Breast epithelium (tissue), 3 donors: ENCODE measurements around the gene TNS3.

Experiments
- POLR2A ChIP-seq: fragments of 450-650 bp; IDR thresholded peaks from one replicate; pipeline ENCODE4 v1.6.1; 2016; ENCODE audit warnings: antibody characterized with exemption, mild to moderate bottlenecking, moderate library complexity
- TF ChIP-seq, protein P1 (sequence below), 3 donors: fragments of 450-650 bp; IDR thresholded peaks; one replicate each; pipeline ENCODE4 v1.5.1; 2016 to 2017; ENCODE audit warnings: antibody characterized with exemption in 3 of 3, mild to moderate bottlenecking in 3 of 3, moderate library complexity in 3 of 3

GRCh38 chr7:47622586-47622945 lies 40.7 kb upstream of the TNS3 start:
- TF ChIP-seq, protein P1, sequence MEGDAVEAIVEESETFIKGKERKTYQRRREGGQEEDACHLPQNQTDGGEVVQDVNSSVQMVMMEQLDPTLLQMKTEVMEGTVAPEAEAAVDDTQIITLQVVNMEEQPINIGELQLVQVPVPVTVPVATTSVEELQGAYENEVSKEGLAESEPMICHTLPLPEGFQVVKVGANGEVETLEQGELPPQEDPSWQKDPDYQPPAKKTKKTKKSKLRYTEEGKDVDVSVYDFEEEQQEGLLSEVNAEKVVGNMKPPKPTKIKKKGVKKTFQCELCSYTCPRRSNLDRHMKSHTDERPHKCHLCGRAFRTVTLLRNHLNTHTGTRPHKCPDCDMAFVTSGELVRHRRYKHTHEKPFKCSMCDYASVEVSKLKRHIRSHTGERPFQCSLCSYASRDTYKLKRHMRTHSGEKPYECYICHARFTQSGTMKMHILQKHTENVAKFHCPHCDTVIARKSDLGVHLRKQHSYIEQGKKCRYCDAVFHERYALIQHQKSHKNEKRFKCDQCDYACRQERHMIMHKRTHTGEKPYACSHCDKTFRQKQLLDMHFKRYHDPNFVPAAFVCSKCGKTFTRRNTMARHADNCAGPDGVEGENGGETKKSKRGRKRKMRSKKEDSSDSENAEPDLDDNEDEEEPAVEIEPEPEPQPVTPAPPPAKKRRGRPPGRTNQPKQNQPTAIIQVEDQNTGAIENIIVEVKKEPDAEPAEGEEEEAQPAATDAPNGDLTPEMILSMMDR (IDR thresholded peaks at IDR 0.05), result no peak
- no peak for TF ChIP-seq POLR2A
